DMS53 (cell line): ENCODE results near the gene SNCAIP.

ENCODE experiments used
- DNase-seq: peaks from one replicate; lab custom pipeline; 2025; lab: John Stamatoyannopoulos, UW

The SNCAIP gene

GRCh38 chr5:122426301-122426700 is 114.3 kb downstream of the SNCAIP start:
- DNase-seq, result no peak

- DNase-seq, result no peak
Measured at GRCh38 chr5:122427621-122428020, 115.6 kb downstream of the SNCAIP start.

- DNase-seq, result no peak
Measured at GRCh38 chr5:122429545-122430318, 117.7 kb downstream of the SNCAIP start.

DNA sequence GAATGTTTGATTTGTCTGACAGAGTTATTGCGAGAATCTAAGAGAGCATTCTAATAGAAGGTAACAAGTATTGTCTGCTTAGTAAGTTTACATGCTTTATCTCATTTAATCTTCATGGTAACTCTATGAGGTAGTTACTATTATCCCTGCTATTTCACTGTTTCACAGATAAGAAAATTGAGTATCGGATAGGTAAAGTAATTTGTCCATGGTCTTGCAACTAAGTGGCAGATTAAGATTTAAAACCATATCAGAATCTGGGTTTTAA is 118.2 kb downstream of the SNCAIP start:
- DNase-seq, result no peak

DNA sequence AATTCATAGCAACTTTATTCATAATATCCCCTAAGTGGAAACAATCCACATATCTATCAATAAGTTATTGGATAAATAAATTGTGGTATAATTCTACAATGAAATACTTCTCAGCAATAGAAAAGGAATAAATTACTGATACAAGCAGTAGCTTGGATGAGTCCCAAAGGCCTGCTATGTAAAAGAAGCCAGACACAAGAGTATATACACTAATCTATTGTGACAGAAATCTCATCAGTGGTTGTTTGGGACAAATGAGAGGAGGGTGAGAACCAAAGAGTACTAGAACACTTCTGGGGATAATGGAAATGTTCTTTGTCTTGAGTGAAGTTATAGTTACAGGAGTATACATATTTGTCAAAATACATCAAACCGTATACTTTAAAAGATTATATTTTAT is 119.3 kb downstream of the SNCAIP start:
- DNase-seq, result no peak

- DNase-seq, result no peak
Measured at GRCh38 chr5:122434205-122434970, 122.4 kb downstream of the SNCAIP start.

DNA sequence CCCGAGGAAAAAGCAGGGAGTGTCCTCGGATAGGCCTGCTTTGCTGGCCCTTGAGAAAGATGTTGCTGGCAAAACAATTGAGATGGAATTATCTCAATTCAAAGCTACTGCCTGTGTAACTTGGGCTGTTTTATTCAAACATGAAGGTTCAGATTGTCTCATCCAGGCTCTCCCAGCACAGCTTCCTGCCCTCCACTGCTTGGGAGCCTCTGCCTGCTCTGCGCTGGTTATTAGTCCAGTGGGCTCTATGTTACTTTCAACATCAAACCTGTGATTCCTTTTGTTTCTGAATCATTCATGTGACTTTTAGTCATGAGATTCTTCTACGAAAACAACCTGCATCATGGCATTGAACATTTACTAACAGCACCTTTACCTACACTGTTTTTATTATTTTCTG is 123.2 kb downstream of the SNCAIP start:
- DNase-seq, result no peak

GRCh38 chr5:122435761-122436160 is 123.7 kb downstream of the SNCAIP start:
- no peak for DNase-seq

- DNase-seq, result no peak
Measured at GRCh38 chr5:122436615-122437014, 124.6 kb downstream of the SNCAIP start.

DNA sequence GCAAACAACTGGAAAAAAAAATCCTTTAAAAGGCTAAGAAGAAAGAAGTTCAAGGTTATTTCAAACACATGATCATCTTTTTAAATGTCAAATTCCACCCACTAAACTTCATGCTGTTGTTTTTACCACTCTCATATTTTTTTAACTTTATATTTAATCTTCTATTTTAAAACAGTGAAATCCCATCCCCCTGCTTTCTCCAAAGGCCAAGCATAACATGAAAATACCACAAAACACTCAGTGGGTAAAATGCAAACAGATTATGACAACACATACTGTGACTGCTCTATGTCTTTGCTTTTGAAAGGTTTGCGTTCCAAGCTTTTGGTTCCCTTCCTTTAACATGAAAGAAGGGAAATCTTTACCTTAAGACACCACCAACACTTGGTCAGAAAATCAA is 127.6 kb downstream of the SNCAIP start:
- no peak for DNase-seq

GRCh38 chr5:122442938-122443337 is 130.9 kb downstream of the SNCAIP start:
- no peak for DNase-seq

DNA sequence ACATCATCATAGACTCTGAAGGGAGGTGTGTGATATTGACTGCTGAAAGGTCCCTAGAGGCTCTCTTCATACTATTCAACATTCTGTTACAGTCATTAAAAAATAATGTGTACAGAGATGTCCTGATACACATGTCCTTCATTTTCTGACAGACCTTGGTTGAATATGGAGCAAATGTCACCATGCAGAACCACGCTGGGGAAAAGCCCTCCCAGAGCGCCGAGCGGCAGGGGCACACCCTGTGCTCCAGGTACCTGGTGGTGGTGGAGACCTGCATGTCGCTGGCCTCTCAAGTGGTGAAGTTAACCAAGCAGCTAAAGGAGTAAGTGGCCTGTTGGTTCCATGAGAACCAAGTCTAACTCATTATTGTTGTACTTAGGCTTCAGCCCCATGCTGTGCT is 132.4 kb downstream of the SNCAIP start:
- no peak for DNase-seq

- no peak for DNase-seq
Measured at GRCh38 chr5:122445070-122445469, 133.0 kb downstream of the SNCAIP start.

DNA sequence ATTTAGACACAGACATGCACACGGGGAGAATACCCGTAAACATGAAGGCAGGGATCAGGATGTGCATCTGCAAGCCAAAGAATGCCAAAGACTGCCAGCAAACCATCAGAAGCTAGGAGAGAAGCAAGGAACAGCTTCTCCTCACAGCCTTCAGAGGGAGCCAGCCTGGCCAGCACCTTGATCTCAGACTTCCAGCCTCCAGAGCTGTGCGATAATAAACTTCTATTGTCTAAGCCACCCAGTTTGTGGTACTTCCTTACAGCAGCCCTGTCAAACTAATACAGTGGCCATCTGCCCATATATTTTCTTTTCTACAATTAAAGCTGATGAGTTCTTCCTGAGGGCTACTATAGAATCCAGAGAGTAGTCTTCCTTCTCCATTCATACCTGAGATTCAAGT is 135.0 kb downstream of the SNCAIP start:
- no peak for DNase-seq

DNA sequence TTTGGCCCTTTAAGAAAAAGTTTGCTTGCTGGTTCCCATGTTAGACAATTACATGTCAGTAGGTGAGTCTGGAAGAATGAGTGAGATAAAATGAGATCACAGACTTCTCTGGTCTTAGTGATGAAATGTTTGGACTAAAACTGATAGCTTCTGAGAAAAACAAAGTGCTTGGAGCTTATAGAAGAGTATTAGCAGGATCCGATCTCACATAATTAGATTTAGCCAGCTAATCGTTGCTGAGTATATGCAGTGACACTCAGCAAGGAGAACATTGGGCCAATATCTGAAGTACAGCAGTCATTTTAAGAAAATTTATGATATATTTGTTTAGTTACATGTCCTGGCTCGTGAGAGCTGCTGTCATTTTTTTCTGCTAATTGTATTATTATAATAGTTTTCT is 135.8 kb downstream of the SNCAIP start:
- no peak for DNase-seq

- no peak for DNase-seq
Measured at GRCh38 chr5:122454541-122454940, 142.5 kb downstream of the SNCAIP start.

GRCh38 chr5:122455939-122456338 is 143.9 kb downstream of the SNCAIP start:
- DNase-seq, result no peak

DNA sequence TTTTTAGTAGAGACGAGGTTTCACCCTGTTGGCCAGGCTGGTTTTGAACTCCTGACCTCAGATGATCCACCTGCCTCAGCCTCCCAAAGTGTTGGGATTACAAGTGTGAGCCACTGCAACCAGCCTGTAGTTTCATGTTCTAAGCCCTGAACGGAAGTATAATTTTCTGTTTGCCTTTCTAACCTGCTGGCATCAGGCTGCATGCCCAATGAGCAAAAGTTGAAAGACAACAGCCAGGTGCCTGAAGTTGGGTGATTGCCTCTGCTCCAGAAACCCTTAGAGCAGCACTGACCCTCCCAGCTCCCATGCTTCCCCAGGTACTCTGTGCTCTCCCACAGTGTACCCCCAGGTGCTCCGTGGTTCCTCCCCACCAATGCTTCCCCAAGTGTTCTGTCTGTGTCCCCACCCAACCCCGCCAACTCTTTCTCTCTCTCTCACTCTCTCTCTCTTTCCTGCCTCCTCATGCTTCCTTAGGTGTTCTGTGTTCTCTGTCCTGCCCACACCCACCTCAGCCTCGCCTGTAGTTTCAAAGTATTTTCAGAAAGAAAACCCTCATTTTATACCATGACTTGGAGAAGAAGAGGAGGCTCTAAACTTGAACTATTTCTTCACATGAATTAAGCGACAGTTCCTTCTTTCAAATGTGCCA is 145.3 kb downstream of the SNCAIP start:
- no peak for DNase-seq

GRCh38 chr5:122458278-122458872 is 146.3 kb downstream of the SNCAIP start:
- peak; percentile 66 for DNase-seq

DNA sequence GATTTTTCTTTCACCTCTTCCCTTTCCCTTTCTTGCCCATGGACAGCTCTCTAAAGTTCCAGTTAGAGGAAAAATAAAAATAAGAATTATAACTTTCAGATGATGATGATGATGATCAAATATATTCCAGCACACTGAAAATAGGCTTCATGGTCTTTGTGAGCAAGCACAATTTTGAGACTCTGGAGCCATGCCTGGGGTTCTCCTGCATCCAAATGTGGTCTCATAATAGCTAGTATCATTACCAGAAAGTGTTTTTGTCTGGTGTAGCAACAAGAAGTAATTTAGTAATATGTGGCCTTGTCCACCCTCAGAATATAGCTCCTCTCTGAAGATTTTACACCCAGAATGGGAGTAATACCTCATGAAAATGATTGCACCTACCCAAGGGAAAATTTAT is 150.4 kb downstream of the SNCAIP start:
- DNase-seq, result no peak

GRCh38 chr5:122463221-122463620 is 151.2 kb downstream of the SNCAIP start:
- DNase-seq, result no peak

DNA sequence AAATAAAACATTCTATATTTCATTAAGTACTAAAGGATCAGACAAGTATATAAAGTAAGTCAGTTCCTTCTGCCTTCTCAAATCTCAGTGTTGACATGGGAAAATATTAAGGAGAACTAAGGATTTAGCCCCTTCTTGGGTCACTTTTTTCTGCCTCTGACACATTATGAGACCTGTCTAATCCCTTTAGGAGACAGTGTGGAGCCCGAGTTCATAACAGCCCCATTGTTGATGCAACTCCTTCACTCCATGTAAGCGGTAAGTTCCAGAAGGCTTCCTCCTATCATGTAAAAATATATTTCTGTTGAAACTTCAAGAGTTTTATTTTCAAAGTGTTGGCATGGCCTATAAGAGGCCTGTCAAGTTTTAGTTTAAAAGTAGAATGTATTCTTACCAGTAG is 152.2 kb downstream of the SNCAIP start:
- no peak for DNase-seq

- DNase-seq, result no peak
Measured at GRCh38 chr5:122465031-122465577, 153.1 kb downstream of the SNCAIP start.
